Adrenal gland (tissue), 5 donors: ENCODE measurements around the gene ELMOD3.
"Not testable (repeated sequence)": the region's sequence is repeated elsewhere in the genome, so short reads cannot be mapped to it uniquely, and the experiment has no call there.

Experiments
- POLR2A ChIP-seq, 2 donors: fragments of 450-650 bp; IDR thresholded peaks; one replicate each; pipeline ENCODE4 v1.6.1; 2017; ENCODE audit warnings: antibody characterized with exemption in 2 of 2, mild to moderate bottlenecking in 2 of 2, moderate library complexity in 1 of 2
- TF ChIP-seq, protein P1 (sequence below), 6 experiments: fragments of 450-650 bp in 4 of 6; fragments of 200-600 bp in 2 of 6; sonication (generic) in 1 of 6; IDR thresholded peaks; 1 replicate in 5 of 6; 2 replicates in 1 of 6; pipeline versions ENCODE4 v1.5.1 to v1.8.0; 2016 to 2021; ENCODE audit warnings: antibody characterized with exemption in 6 of 6, mild to moderate bottlenecking in 2 of 6, moderate library complexity in 1 of 6
- donor health status: DM: no; HTN: no; CAD: no.

DNA sequence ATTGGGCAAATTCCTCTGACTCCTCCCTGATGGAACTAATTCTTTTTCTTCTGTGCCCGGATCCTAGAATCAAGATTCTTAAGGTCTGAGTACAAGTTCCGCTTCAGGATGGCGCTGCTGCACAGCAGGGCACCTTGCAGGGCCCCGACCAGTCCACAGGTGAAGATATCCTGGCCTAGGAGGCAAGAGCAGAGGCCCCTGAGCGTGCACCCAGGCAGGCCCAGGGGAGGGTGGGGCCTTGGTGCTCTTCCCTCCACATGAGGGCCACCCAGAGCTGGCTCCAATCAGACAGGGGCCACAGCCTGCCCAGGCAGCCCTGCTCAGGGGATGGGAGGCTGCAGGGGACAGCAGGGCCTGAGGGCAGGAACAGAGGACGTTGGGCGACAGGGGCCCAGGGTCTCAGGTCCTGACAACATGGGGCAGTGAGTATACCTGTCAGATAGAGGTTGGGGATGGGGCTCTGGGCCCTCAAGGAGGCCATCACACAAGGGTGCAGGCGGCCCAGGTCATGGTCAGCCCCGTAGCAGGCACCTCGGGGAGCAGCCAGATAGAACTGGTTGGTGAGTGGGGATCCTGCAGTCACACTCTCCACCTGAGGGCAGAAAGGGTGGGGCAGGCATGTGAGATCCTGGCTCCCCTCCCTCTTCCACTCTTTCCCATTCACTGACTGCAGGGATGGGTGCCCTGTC is 11.2 kb upstream of the ELMOD3 start:
- TF ChIP-seq, protein P1, sequence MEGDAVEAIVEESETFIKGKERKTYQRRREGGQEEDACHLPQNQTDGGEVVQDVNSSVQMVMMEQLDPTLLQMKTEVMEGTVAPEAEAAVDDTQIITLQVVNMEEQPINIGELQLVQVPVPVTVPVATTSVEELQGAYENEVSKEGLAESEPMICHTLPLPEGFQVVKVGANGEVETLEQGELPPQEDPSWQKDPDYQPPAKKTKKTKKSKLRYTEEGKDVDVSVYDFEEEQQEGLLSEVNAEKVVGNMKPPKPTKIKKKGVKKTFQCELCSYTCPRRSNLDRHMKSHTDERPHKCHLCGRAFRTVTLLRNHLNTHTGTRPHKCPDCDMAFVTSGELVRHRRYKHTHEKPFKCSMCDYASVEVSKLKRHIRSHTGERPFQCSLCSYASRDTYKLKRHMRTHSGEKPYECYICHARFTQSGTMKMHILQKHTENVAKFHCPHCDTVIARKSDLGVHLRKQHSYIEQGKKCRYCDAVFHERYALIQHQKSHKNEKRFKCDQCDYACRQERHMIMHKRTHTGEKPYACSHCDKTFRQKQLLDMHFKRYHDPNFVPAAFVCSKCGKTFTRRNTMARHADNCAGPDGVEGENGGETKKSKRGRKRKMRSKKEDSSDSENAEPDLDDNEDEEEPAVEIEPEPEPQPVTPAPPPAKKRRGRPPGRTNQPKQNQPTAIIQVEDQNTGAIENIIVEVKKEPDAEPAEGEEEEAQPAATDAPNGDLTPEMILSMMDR (IDR thresholded peaks at IDR 0.05) = not testable (repeated sequence)
- not testable (repeated sequence) for TF ChIP-seq POLR2A (IDR thresholded peaks at IDR 0.05)
